ENCODE measurements around the gene PLA2G6.

GRCh38 chr22:38218661-38219622, 37.3 kb upstream of the PLA2G6 start:
- no peak for TF ChIP-seq EZH2 (IDR thresholded peaks at IDR 0.05; ENCODE audit: low read depth)
- no peak for TF ChIP-seq CTCF (conservative IDR thresholded peaks at IDR 0.05)
